AG09309 (cell line): ENCODE measurements around the gene PLEKHA8.
A peak's percentile ranks its signal among the peaks of the same experiment; 100 is the strongest.

Experiments
- DNase-seq: peaks from one replicate; pipeline ENCODE4 v3.0.0-alpha.2; 2010; ENCODE audit warnings: low read depth
- H3K4me3 ChIP-seq: 2 replicates; pipeline ENCODE4 v1.5.1; 2011; ENCODE audit warnings: mild to moderate bottlenecking, low read depth, low read length, moderate library complexity; ENCODE audit not compliant: control insufficient read depth
- TF ChIP-seq, protein P1 (sequence below): IDR thresholded peaks from 2 replicates; pipeline ENCODE4 v1.5.1; 2011; ENCODE audit warnings: mild to moderate bottlenecking, low read depth, low read length, inconsistent platforms; ENCODE audit not compliant: insufficient read depth, control insufficient read depth; ENCODE audit errors: missing control alignments

Gene PLEKHA8

DNA sequence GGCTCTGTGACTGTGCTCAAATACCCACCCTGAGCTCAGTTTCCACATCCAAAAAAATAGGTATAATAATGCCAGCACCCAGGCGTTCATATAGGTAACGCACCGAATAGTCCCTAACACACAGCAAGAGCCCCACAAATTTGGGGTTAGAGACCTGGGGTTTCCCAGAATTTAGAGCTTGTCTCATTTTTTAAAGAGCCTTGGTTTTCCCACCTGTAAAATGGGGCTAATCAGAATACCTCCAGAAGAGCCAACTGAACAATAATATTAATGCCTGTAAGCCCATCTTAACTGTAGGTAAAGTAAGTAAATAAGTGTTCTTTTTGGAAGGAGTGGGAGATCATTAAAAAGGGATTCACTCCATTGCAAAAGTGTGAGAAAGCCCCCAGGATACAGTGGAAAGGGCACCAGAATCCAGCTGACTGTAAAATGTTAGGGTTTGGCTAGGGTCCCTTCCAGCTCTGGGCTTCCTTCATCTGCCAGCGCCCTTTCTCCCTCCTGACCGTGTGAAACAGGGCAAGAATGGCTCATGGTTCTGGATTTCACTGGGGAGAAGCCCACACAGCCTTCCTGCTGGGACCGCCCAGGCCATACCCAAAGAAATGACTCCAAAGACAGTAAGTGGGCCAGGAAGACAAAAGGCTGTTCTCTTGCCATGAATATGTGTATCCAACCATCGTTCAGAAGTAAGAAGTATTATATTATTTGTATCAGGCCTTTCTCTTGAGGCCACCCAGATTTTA lies 108.7 kb downstream of the PLEKHA8 start:
- H3K4me3 ChIP-seq = peak overlapping the region; percentile 97
- DNase-seq = no peak
- TF ChIP-seq, protein P1, sequence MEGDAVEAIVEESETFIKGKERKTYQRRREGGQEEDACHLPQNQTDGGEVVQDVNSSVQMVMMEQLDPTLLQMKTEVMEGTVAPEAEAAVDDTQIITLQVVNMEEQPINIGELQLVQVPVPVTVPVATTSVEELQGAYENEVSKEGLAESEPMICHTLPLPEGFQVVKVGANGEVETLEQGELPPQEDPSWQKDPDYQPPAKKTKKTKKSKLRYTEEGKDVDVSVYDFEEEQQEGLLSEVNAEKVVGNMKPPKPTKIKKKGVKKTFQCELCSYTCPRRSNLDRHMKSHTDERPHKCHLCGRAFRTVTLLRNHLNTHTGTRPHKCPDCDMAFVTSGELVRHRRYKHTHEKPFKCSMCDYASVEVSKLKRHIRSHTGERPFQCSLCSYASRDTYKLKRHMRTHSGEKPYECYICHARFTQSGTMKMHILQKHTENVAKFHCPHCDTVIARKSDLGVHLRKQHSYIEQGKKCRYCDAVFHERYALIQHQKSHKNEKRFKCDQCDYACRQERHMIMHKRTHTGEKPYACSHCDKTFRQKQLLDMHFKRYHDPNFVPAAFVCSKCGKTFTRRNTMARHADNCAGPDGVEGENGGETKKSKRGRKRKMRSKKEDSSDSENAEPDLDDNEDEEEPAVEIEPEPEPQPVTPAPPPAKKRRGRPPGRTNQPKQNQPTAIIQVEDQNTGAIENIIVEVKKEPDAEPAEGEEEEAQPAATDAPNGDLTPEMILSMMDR = no peak

DNA sequence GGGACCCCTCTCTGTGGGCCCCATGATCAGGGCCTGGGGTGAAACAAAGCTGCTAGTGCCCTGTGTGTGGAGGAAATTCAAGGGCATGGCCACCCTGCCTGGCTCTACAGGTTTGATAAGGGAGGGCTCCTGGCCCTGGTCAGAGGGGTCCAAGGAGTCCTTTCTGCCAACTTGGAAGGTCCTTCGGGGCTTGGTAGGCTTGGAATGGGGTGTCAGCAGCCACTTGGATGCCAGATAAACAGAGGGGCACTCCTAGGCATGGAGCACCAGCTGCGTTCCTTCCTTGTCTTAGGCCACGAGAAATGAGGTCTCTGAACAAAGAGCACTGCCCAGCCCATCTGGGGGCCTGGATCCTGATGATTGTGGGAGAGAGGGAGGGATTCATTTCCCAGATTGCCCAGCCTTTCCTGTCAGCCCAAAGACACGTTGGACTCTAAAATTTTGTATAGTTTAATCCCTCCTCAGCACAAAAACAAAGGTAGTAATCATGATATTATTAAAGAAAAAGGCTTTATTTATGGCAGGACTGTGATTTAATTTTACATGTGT lies 111.7 kb downstream of the PLEKHA8 start:
- DNase-seq = no peak
- TF ChIP-seq, protein P1 = no peak
- H3K4me3 ChIP-seq = no peak overlapping the region

DNA sequence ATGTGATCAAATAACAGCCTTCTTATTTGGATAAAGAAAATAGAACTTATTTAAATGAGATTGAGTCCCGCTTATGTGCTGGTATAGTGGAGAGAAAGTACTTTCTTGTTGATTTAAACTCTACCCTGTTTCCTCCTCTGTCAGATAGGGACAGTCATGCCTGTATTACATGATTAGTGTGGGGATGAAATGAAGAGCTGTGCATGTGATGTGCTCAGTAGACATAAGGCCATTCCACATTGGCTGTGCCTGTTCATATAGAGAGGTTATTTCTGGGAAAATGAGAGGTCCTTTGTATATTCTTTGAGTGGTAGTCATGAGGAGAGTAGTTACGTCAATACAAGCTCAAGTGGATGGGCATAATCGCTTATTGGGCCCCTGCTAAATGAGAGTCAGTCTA lies 112.2 kb downstream of the PLEKHA8 start:
- no peak for DNase-seq
- H3K4me3 ChIP-seq = no peak overlapping the region
- TF ChIP-seq, protein P1 = no peak

DNA sequence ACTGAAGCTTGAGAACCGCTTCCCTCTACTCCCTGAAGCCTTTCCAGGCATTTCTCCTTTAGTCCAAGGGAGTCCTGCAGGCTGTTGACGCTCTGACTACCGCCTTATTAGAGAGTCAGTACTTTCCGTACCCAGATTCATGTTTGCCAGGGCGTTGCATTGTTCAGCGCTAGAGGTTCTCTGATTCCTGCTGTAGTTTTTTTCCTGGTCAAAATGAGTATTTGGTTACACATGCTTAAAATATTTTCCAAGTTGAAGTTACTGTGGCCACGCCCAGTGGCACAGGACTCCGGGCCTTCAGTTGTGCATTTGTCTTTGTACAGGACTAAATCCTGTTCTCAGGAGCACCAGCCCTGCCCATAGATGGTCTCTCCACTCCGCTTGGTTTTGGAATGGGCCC lies 114.5 kb downstream of the PLEKHA8 start:
- H3K4me3 ChIP-seq = no peak overlapping the region
- TF ChIP-seq, protein P1 = no peak
- peak; percentile 42 for DNase-seq

DNA sequence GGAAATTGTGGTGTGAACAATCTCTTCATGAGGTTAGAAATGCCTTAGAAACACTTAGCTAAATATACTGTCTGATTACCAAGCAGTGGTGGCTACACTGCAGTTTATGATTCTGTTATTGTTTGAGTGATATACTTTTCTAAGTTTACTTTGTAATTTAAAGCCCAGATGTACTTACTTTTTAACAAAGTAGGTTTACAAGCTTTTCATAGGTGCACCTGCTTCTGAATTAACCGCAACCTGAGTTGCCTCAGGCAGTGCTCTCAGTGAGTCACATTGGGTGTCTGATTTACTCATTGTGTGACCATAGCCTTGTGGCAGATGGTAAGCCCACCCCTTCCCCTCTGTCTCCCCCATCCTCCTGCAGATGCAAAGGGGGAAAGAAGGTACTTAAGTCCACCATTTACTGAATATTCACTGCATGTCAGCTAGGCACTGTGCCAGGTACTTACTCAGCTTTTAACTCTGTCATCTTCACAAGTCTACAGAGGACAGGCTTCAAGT lies 115.6 kb downstream of the PLEKHA8 start:
- DNase-seq = no peak
- H3K4me3 ChIP-seq = no peak overlapping the region
- TF ChIP-seq, protein P1 = no peak

DNA sequence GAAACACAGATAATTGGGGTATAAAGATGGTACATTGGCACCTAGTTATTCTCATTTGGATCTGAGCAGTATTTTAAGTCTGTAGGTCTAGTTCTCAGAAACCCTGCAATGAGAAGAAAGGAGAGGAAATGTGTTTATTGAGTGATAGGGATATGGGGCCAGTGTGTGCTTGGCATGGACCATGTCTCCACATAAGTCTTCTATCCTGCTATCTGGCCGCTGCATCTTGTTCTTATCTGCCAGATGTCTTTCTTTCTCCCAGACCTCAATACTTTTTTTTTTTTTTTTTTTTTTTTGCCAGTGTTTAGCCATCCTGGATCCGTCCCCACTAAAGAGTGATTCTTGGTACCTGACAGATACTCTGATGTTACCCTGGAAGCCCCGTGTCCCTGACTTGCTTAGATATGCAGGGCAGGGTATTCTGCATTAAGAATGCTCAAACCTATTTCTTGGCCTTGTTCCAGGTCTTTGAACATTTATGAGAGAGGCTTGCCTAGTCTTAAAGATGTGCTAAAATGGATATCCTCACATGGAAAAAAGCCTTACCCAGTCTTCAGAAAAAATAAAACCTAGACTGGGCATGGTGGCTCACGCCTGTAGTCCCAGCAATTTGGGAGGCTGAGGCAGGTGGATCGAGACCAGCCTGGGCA lies 116.6 kb downstream of the PLEKHA8 start:
- no peak overlapping the region for H3K4me3 ChIP-seq
- DNase-seq = no peak
- TF ChIP-seq, protein P1 = no peak
